Daoy (cell line): Measurements from ENCODE around the gene LARGE2. TPM values are rescaled to one million over a fixed set of nuclear protein-coding genes. Genes with fewer than 3 reads are reported as not detected.
A peak's percentile ranks its signal among the peaks of the same experiment; 100 is the strongest.
"Not testable (repeated sequence)": the region's sequence is repeated elsewhere in the genome, so short reads cannot be mapped to it uniquely, and the experiment has no call there.

Source experiments
- DNase-seq: peaks from one replicate; pipeline ENCODE4 v3.0.0-alpha.2; 2015; ENCODE audit warnings: low read depth
- total RNA-seq: library from RNA; depleted of rRNA; stranded (reverse); fragments of >200 nt; shearing (Covaris generic); gene quantifications from 2 replicates; pipeline ENCODE4 v1.2.3, GENCODE V29; 2014

Gene LARGE2
- total RNA-seq, 1 experiment from 2014 or later: 1.0 TPM

DNA sequence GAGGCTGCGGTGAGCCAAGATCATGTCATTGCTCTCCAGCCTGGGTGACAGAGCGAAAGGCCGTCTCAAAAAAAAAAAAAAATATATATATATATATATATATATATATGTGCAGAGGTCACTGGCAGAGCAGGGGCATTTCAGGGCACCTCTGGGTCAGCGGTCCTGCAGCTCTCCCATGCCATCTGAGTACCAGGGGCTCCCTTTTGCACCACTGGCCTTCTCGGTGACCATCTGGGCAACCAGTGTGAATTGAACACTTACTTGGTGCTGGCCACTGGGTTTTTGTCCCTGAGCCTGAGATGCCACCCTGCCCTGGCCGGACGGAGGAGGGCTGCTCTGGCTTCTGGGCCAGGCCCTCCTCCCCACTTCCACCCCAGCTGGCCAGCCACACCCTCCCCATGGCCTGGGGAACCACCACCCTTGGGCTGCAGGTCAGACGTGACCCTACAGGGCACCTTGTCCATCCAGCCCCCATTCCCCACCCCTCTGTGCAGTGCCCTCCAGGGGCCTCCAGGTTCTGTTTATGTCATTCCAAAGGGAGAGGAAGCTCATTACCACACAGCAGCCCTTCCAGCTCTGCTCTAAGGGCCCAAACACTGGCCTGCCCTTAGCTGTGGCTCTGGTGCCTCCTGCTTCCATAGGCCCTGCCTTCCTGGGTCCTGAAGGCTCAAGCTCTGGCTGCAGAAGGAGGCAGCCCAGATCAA lies 26.8 kb upstream of the LARGE2 start:
- no peak for DNase-seq

DNA sequence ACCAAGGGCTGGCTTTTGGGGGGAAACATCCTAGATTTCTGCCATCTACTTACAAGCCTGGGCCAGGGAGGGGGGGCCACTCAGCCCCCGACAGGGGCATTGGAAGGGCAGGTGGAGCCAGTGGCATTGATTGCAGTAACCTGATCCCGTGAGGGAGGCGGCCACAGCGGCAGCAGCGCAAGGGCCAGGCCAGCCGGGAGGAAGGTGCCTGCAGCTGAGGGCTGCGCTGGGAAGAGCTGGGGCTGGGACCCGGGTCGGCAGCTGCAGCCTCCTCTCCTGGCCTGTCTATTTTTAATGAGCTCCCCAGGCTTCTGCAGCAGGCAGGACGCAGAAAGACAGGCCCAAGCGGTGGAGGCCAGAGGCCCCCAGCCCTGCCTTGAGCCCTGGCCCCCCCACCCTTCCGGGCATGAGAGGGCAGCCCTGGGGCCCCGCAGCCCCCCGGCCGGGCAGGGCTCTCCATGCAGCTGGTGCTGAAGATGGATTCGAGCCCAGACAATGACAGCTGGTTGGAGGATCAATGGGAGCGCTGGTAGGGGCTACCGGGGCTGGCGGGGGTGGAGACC lies 26.0 kb upstream of the LARGE2 start:
- no peak for DNase-seq

DNA sequence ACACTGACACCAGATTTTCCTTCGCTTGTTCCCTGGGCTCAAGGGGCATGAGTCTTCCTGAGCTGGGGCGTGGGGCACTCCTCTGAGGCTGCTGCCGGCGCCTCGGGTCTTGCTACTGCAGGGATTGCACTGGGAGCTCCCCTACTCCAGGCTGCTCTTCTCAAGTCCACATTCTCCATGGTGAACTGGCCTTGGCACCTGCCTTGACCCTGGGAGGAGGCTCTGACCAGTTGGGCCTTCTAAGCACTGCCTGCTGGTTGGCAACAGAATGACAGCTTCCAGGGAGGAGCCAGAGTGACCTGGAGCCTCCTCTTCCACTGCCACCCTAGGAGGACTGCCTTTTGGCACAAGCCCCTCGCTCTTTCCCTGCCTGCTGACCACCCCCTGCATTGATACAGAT lies 24.9 kb upstream of the LARGE2 start:
- DNase-seq: no peak

DNA sequence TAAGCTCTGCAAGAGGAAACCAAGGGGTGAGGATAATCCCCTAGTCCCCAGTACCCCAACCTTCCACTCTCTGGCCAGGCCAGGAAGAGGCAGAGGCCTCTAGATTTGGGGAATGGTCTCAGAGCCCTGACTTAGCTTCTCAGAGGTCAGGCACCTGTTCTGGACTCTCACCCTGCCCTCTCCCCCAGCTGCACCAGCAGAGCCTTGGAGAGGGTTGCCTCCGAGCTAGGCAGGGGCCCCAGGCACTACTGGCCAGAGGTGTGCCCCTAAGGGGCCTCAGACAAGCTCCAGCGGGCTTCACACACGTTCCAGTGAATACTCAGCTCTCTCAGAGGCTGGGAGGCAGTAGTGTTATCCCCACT lies 23.4 kb upstream of the LARGE2 start:
- no peak for DNase-seq

DNA sequence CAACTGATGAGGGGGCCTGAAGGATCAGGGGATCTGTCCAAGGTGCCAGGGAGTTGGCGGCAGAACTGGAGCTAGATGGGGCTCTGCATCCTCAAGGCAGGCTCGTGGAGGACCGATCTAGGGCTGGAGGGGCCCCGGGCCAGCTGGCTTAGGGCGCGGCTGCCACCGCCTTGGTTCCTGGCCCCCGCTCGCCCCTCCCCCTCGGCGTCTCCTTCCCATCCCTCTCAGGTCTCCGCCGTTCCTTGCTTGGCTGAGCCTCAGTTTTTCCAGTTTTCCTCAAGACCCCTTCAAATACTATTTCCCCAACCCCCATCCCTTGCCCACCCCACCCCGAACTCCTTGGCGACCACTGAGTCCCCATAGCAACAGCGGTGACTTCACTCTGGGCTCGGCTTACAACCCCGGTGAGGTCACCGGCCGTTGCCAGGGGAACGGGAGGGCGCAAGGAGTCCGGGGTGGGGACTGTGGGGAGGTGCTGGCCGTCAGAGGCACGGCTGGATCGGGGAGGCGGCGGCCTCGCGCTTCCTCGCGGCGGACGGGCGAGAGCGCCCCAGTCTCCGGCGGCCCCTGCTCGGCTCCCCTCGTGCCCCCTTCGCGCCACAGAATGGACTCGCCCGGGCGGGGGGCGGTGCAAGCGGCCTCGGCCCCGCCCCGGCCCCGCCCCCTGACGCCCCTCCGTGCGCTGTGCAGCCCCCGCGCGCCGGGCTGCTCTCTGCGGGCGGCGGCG lies 22.8 kb upstream of the LARGE2 start:
- peak; percentile 94 for DNase-seq

DNA sequence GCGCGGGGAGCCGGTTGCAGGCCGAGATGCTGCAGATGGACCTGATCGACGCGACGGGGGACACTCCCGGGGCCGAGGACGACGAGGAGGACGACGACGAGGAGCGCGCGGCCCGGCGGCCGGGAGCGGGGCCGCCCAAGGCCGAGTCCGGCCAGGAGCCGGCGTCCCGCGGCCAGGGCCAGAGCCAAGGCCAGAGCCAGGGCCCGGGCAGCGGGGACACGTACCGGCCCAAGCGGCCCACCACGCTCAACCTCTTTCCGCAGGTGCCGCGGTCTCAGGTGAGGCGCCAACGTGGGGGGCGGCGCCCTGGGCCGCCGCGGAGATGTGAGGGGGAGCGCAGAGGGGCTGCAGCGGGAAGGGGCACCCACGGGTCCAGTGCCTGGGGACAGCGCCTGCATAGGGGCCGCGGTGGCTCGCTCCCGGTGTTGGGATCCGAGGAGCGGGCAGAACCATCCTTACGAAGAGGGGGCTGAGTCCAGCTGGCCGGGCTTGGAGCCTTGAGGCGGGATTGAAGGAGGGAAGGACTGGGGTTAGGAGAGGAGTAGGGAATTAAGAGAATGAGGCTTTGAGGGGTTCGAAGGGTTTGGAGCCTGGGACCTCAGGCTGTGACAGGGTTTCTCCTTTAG lies 22.2 kb upstream of the LARGE2 start:
- not testable (repeated sequence) for DNase-seq

DNA sequence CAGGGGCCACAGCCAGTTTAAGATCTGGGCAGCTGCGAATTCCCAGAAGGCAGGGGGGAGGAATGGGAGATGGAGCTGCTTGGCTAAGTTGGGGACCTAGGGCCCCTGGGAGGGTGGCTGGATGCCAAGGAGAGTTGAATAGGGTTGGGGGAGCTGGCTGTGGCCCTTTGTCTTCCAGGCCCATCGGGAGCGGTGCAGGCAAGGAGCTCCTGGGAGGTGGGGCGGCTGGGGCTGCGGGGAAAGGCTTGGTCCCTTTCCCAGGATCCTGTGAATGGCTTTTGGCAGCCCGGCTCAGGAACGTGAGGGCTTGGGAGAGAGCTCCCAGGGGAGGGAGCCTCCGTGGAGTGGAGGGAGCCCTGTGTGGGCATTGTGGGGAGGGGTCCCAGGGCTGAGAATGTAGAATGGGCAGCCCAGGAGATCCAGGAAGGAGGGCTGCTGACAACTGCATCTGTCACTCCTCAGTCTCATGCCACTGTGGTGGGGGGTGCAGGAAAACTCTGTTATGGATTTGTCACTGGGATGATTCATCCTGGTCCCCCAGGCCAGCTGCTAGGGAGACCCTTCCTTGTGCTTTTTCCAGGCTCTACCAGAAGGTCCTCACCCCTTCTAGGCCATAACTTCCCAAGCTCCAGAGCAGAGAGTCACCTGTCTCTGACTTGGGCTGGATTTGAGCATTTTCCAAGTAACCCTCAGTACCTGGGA lies 21.4 kb upstream of the LARGE2 start:
- no peak for DNase-seq

DNA sequence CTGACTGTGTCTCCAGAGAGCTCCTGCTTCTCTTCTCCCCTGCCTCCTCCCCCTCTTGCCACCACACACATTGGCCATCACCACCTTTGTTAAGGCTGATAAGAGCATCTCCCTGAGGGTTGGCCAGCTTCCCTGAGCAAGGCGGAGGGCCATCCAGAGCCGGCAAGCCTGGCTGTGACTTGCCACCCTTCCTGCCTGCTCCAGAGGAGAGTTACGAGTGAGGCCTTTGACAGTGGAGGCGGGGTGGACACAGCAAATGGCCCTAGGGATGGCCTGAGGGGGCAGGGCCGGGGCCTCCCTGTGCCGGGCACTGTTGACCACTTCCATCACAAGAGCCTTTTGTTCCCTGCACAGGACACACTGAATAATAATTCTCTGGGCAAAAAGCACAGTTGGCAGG lies 20.8 kb upstream of the LARGE2 start:
- no peak for DNase-seq

DNA sequence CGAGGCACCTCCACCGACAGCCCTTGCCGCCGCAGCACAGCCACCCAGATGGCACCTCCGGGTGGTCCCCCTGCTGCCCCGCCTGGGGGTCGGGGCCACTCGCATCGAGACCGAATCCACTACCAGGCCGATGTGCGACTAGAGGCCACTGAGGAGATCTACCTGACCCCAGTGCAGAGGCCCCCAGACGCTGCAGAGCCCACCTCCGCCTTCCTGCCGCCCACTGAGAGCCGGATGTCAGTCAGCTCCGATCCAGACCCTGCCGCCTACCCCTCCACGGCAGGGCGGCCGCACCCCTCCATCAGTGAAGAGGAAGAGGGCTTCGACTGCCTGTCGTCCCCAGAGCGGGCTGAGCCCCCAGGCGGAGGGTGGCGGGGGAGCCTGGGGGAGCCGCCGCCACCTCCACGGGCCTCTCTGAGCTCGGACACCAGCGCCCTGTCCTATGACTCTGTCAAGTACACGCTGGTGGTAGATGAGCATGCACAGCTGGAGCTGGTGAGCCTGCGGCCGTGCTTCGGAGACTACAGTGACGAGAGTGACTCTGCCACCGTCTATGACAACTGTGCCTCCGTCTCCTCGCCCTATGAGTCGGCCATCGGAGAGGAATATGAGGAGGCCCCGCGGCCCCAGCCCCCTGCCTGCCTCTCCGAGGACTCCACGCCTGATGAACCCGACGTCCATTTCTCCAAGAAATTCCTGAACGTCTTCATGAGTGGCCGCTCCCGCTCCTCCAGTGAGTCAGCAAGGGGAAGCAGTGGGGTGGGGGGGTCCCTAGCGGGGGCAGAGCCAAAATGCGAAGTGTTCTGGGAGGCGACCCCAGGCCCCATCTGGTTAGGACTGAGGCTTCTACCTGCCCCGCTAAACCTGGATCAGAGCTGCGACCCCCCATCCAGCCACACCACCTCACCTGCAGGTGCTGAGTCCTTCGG lies 19.7 kb upstream of the LARGE2 start:
- no peak for DNase-seq

DNA sequence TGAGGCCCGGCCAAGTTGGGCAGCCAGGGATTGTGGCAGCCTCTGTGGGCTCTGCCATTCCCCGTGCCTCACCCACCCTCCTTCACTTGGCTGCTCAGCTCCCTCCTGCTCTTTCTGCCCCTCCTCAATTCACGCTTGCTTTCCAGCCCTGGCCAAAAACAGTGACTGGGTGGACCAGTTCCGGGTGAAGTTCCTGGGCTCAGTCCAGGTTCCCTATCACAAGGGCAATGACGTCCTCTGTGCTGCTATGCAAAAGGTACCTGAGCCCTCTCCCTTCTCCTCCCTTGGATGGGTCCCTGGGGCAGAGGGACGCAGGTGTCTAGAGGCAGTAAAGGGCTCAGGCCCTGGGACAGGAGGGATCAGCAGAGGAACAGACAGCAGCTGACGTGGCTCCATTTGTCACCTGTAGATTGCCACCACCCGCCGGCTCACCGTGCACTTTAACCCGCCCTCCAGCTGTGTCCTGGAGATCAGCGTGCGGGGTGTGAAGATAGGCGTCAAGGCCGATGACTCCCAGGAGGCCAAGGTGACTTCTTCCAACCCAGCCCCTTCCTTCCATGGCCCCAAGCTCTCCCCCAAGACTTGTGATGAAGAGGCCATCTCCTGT lies 18.0 kb upstream of the LARGE2 start:
- DNase-seq: no peak

DNA sequence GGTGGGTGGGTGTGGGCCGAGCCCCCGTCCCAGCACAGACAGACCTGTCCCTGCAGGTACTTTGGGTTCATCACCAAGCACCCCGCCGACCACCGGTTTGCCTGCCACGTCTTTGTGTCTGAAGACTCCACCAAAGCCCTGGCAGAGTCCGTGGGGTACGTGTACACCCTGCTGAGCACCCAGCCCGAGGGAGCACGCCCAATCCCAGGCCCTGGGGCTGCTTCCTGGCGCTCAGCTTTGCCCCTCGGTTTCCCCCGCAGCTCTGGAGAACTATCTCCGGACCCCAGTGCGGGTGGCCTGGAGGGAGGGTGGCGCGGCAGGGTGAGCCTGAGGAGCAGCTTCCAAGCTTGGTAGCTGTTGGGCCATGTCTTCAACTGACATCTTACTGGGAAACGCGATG lies 17.4 kb upstream of the LARGE2 start:
- DNase-seq: no peak

DNA sequence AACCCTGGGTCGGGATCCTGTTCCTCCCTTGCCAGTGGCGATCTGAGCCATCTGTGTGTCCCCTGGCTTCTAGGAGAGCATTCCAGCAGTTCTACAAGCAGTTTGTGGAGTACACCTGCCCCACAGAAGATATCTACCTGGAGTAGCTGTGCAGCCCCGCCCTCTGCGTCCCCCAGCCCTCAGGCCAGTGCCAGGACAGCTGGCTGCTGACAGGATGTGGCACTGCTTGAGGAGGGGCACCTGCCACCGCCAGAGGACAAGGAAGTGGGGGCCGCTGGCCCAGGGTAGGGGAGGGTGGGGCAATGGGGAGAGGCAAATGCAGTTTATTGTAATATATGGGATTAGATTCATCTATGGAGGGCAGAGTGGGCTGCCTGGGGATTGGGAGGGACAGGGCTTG lies 16.9 kb upstream of the LARGE2 start:
- not testable (repeated sequence) for DNase-seq

DNA sequence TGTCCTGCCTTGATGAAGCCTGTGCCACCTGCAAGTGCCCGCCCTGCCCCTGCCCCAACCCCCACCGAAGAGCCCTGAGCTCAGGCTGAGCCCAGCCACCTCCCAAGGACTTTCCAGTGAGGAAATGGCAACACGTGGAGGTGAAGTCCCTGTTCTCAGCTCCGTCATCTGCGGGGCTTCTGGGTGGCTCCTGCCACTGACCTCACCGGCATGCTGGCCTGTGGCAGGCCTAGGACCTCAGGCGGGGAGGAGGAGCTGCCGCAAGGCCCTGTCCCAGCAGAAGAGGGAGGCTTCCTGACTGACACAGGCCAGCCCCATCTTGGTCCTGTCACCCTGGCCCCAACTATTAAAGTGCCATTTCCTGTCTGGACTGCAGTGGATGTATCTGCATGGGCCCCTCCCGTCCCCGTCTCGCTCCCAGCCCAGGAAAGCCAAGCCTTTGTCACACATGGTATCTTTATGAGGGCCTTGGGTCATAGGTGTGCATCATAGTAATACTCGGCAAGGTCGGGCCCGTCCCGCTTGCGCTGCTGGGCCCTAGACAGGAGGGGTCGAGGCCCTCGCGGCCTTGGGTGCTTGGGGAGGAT lies 16.3 kb upstream of the LARGE2 start:
- no peak for DNase-seq

DNA sequence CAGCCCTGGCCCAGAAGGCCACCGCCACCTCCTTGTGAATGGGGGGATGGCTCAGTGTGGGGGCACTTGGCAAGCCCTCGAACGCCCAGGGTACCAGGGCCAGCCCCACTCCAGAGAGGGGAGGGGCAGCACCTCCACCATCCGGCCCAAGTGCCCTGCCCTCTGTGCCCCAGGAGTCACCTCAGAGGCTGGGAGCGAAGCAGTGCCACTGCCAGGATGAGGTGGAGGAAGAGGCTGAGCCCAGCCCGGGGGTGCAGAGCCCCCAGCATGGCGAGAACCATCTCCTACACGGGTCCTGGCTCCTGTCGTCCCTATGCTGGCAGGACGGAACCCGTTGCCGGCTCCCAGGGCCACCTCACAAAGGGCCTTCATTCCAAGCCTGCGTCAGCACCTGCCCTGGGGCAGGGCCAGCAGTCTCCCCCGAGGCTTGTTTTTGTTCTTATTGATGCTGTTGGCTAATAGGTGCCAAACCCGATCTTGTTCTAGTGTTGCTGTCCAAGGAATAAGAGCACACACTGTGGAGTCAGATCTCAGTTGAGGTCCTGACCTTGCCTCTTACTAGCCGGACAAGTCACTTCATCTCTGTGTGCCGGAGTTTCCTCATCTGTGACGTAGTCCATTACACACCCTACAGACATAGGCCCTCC lies 15.4 kb upstream of the LARGE2 start, which contains the start of gene FREY1:
Gene FREY1 (minus strand): TSS at position 307 of the 647 bp plus-strand sequence. CDS start 26 bp downstream, at position 281.
- no peak for DNase-seq

DNA sequence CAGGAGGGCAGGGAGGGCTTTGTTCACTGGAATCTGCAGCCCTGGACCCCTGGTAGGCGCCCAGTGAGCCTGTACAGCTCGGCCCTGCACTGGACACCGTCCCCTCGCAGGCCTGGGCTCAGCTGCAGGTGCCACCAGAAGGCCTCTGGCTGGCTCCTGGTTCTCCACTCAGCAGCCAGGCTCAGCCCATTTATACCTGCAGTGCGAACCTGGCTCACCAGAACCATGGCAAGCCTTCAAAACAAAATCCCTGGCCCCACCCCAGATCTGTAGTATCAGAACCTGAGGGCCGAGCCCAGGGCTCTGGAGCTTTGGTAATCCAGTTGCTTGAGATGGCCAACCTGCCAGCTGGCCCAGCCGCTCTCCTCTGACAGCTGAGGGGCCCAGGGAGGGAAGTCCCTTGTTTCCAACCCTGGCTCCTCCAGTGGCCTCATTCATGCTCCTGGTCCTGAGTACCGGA lies 14.5 kb upstream of the LARGE2 start:
- no peak for DNase-seq

DNA sequence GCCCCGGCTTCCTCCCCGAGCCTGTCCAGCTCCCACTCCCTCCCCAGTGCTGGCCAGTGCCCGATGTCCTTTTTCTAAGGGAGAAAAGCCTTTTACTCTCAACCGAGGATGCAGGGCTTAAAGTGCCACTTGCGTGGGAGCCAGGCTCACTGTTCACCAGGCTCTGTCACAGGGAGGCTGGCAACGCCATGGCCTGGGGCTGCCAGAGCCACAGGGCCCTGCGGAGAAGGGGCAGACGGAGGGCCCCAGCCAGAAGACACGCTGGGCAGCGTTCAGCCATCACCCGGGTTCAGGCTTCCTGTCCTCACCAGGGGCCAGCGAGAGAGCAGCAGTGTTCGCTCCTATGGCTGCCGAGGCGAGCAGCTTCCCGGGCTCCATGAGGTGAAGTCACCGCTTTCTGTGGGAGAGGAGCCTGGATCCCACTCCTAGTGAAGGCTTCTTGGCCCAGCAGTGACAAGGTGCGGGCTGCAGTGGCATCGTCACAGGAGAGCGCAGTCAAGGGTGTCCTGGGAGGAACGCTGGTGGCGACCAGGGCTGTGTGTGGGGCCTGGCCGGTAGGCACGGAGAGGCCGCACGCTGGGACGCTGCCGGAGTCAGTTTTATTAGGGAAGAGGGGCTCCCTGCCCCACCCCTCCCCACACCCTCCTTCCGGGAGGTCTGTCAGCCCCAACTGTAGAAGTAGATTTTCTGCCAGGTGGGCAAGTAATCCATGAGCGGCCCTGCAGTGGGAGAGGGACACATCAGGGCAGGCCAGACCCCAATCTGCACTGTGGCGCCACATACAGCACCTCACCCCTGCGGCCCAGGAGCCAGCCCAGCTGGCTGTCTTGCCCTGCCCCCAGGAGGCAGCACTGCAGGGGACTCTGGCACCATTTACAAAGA lies 12.6 kb upstream of the LARGE2 start:
- no peak for DNase-seq

DNA sequence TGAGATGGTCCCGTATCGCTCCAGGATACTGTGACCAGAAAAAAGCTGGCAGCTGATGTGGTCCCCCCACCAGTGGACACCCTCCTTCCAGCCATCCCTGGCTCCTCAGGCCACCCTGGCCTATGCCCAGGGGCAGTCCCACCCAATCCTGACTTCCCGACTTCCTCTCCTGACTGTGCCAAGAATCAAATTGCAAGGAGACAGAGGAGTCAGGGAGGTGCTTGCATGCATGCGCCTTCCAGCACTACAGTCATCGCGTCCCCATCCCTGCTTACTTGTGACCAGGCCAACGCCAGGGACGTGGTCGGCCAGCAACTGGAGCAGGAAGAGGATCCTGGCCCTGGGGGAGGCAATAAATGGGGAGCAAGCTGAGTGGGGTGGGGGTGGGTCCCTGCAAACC lies 11.8 kb upstream of the LARGE2 start:
- DNase-seq: no peak

DNA sequence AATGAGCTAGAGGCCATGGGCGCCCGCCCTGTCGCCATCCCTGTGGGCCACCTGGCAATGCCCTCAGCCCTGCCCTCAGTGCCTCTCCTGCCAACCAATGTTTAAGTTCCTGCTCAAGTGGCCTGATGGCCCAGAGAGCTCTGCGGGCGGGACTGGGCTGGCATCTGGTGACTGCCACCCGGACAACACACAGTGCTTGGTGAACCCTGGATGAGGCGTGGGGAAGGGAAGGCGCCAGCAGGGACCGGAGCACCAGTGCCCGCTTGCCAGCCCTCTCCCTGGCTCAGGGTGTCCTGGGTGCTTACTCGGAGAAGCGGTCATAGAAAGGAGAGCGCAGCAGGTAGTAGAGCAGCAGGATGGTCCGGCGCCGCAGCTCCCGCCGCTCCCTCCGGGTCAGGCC lies 8.9 kb upstream of the LARGE2 start:
- DNase-seq: no peak
